Fibroblast of peridontal ligament (primary cell): ENCODE data around the gene TRIM33.
"Not testable (repeated sequence)": the region's sequence is repeated elsewhere in the genome, so short reads cannot be mapped to it uniquely, and the experiment has no call there.

Experiments
- DNase-seq: peaks from one replicate; pipeline ENCODE4 v3.0.0-alpha.2; 2010; ENCODE audit errors: extremely low read depth

TRIM33 gene

DNA sequence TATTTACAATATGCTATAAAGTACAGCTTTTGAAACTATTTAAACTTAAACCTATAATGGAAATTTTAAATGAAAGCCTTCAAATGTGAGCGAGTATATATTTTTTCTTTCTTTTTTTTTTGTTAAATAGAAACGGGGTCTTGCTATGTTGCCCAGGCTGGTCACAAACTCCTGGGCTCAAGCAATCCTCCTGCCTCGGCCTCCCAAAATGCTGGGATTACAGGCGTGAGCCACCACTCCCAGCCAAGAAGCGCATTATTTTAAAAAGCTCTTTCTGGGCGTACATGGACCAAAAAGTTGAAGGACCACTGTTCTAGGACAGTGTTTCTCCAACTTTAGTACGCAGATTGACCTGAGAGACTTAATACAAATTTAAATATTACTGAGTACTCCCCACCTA is 87.5 kb downstream of the TRIM33 start:
- no peak for DNase-seq

DNA sequence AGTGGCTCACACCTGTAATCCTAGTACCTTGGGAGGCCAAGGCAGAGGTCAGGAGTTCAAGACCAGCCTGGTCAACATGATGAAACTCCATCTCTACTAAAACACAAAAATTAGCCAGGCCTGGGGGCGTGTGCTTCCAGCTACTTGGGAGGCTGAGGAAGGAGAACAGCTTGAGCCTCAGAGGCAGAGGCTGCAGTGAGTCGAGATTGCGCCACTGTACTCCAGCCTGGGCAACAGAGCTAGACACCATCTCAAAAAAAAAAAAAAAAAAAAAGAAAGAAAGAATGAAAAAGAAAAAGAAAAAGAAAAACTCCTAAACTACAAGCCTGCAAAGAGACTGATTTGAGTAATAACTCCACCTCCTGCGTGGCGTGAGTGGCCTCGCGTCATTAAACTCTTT is 92.1 kb downstream of the TRIM33 start:
- not testable (repeated sequence) for DNase-seq

GRCh38 chr1:114397601-114398000 is 113.4 kb downstream of the TRIM33 start:
- no peak for DNase-seq

- DNase-seq: no peak
Observed at GRCh38 chr1:114395863-114396262, 115.1 kb downstream of the TRIM33 start.

- no peak for DNase-seq
Observed at GRCh38 chr1:114390960-114391359, 120.0 kb downstream of the TRIM33 start.

GRCh38 chr1:114390361-114390760 is 120.6 kb downstream of the TRIM33 start:
- no peak for DNase-seq

GRCh38 chr1:114388432-114389003 is 122.5 kb downstream of the TRIM33 start:
- no peak for DNase-seq

GRCh38 chr1:114387585-114387984 is 123.4 kb downstream of the TRIM33 start:
- DNase-seq: not testable (repeated sequence)

DNA sequence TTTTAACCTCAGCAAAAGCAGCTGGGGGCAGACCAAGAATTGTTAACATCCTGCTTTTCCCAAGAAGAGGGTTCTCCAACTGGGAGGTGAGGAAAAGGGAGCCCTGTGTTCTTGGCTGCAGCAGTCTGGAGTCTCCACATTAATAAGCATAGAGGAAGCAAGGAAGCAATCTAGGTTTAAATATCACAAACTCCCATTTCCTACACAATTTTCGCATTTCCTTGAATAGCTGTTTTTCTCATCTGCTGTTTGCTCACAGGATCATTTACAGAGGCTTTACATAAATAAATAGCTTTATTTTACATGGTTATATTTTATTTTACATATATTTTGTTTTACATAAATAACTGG is 124.0 kb downstream of the TRIM33 start:
- no peak for DNase-seq

DNA sequence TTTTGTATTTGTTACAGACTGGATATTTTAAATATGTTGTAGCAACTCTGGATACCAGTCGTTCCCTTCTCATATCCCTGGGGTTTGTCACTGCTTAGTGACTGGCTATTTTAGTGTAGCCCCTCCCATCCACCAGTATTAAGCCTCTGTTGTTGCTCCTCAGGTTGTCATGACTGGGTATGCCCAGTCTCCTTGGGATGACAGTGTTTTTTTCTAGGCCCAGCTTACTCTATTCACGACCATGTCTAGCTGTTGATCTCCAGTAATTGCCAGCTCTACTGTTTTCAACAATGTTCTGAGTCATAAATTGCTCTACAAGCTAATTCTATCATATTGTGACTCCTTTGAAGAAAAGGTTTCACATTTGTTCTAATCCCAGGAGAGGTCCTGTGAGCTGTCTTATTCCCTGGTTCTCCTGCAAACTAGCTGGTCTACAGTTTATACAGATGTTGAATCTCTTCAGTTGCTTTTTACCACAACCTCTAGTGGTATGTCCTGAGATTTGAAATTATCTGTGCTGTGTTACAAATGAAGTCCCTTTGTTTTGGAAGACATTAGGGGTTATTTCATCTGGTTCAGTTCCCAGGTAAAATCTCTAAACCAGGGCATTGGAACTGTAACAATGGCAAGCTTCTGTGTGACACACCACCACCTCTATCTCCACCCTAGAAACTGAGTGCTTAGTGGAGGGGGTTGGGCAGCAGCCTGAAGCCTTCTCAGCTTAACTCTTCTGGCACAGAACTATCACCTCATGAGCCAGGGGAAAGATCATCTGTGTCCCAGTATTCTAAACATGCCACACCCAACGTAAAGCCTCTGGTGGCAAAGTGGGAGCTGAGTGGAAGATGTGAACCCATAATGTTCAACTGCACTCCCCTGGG is 124.6 kb downstream of the TRIM33 start:
- DNase-seq: no peak

DNA sequence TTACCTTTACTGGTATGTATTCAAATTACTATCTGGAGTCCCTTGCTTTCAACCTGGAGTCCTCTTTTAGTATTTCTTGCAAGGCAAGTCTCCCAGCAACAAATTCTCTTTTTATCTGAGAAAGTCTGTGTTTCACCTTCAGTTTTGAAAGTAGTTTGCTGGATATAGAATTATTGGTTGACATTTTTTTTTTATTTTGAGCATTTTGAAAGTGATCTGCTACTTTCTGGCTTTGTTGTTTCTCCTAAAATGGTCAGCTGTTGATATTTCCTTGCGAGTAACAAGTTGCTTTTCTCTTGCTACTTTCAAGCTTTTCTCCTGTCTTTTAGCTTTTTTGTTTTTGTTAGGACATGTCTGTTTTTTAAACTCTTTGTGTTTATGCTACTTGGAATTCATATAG is 126.1 kb downstream of the TRIM33 start:
- DNase-seq: no peak

GRCh38 chr1:114379987-114380386 is 131.0 kb downstream of the TRIM33 start:
- no peak for DNase-seq

GRCh38 chr1:114379358-114379757 is 131.6 kb downstream of the TRIM33 start:
- no peak for DNase-seq

DNA sequence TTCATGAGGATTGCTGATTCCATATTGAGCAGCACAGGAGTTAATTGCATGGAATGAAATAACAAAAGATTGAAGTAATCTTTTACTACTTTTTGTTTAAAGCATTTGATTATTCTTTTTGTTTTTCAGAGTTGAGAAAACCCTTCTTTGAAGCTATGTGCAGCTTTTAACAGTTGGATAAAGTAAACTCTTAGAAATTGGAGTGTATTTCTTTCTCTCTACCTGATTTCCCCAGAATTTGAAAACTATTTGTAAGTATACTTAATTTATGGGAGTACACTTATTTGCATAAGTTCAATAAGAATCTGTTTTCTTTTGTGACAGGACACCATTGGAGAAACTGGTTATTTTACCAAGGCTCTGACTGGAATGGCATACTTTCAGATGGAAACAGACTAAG is 133.6 kb downstream of the TRIM33 start:
- no peak for DNase-seq

DNA sequence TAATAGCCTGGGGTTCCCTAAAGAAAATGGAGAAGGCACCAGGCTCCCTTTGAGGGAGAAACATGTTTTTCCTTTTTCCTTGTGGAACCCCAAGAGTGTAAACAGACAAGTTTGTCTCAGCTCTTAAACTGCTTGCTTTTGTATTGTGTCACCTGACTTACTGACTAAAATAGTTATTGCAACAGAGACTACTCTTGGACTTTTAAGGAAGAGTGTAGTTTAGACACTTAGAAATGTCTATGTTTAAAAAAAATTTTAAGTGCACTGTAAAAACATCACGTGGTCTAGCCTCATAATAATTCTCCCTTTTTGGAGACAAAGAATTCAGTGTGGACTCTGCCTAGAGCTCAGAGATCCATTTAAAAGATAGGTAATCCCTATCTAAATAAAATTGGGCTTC is 141.1 kb downstream of the TRIM33 start:
- peak; percentile 46 for DNase-seq

DNA sequence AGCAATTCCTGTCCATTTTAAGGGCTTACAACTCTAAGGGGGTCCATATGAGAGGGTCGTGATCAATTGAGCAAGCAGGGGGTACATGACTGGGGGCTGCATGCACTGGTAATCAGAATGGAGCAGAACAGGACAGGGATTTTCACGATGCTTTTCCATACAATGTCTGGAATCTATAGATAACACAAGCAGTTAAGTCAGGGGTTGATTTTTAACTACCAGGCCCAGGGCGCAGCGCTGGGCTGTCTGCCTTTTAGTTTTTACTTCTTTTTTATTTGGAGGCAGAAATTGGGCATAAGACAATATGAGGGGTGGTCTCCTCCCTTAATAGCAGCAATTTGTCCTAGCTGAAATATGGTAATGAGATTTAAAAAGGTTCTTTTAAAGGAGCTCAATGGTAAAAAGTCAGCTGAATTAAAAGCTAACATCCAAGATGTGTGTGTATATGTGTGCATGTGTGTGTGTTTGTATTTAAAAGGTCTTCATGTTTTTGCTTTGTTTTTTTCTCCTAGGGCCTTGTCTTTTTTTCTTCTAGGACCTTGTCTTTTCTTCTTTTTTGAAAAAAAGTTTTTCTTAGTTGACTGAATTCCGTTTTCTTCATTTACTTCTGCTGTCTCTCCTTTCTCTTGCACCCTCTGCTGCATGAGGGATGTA is 141.6 kb downstream of the TRIM33 start:
- not testable (repeated sequence) for DNase-seq

GRCh38 chr1:114368560-114369255 is 142.3 kb downstream of the TRIM33 start:
- peak; percentile 50 for DNase-seq

DNA sequence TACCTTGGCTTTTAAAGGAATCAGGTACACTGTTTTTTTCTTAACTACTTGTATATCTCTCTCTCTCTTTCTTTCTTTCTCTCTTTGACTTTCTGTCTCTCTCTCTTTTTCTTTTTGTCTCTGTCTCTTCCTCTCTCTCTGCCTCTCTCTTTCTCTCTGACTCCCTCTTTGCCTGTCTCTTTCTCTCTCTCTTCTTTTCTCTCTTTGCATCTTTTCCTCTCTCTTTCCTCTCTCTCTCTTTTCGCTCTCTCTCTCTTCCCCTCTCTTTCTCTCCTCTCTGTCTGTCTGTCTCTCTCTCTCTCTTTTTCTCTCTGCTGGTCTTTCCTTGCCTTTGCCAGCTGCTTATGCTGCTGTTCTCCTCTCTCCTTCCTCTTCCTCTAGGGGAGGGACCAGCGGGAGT is 143.2 kb downstream of the TRIM33 start:
- no peak for DNase-seq

GRCh38 chr1:114363230-114363629 is 147.8 kb downstream of the TRIM33 start:
- not testable (repeated sequence) for DNase-seq

GRCh38 chr1:114359791-114360190 is 151.2 kb downstream of the TRIM33 start:
- no peak for DNase-seq

DNA sequence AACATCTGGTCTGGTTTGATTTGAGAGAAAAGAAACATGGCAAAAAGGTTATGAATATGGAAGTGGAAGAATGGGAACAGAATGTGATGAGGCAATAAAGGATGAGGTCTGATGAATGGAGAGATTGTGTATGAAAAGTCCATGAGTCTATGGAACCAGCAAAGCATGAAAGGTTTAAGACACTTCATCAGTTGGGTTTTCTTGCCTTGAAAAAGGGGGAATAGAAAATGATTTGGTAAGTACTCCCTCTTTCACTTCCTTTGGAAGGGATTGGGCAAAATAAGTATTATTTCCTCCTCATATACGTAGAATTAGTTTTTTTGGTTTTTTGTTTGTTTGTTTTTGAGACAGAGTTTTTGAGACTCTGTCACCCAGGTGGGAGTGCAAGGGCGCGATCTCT is 155.8 kb downstream of the TRIM33 start:
- no peak for DNase-seq

DNA sequence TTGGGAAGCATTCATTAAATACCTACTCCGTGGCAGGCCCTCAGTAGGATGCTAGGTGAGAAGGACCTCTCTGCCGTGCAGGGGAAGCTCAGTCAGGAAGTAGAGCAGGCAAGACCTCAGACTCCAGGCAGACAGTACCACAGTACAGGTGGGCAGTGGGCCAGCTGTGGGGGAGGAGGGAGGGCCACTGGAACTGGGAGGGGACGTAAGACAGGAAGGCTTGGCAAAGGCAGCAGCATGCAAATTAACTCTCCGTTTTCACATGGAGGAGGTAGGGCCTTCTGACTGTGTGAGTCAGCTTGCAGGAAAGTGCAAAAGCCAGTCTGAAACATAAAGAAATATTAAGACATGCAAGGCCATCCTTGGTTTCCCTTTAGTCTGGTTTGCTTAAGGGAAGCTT is 157.7 kb downstream of the TRIM33 start:
- peak; percentile 65 for DNase-seq
